T47D (cell line): Measurements from ENCODE around the gene NEMF.
A peak's percentile ranks its signal among the peaks of the same experiment; 100 is the strongest.
"Not testable (repeated sequence)": the region's sequence is repeated elsewhere in the genome, so short reads cannot be mapped to it uniquely, and the experiment has no call there.

ENCODE experiments used
- DNase-seq, 2 experiments: peaks; one replicate each; pipeline versions ENCODE4 v3.0.0 to v3.0.0-alpha.2; 2011 to 2012; ENCODE audit warnings: low read depth in 1 of 2, low spot score in 1 of 2
- JUND ChIP-seq: IDR thresholded peaks from 2 replicates; pipeline ENCODE4 v1.6.1; 2012; ENCODE audit warnings: low read depth
- in situ Hi-C: cut with HindIII; loops from 2 replicates; pipeline ENCODE4 v1.10.0; 2016; ENCODE audit warnings: low sequenced_read_pairs, low pct_unique_long_range_greater_than_20kb

NEMF gene

DNA sequence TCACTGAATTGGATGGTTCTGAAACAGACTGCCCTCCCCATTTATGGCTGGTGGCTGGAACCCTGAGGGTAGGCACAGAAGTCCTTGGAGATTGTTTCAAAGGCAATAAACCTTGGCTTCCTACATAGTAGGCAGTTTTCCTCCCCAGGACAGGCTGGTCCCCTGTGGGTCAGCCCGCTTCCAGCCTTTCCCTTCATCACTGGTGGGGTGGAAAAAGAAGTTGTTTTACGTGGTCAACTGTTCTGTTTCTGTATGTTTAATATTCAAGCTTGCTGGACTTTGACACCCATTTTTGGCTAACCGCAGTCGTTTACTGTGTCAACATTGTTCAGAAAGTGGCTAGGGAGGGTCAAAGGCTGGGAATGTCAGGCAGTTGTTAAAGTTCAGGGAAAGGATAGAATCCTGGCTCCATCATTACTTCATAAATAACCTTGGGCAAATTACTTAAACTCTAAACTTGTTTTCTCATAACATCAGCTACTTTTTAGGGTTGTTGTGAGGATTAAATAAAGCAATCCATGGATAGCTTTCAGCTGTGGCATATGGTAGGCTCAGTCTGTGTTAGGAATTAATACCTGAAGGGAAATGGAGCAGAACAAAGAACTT lies 82.3 kb downstream of the NEMF start:
- in situ Hi-C loops = no loop called here
- 0 out of 2 replicates have a peak, but pooled peaks have one; percentile 22 for TF ChIP-seq JUND
- DNase-seq = peak; percentile 37 to 94

DNA sequence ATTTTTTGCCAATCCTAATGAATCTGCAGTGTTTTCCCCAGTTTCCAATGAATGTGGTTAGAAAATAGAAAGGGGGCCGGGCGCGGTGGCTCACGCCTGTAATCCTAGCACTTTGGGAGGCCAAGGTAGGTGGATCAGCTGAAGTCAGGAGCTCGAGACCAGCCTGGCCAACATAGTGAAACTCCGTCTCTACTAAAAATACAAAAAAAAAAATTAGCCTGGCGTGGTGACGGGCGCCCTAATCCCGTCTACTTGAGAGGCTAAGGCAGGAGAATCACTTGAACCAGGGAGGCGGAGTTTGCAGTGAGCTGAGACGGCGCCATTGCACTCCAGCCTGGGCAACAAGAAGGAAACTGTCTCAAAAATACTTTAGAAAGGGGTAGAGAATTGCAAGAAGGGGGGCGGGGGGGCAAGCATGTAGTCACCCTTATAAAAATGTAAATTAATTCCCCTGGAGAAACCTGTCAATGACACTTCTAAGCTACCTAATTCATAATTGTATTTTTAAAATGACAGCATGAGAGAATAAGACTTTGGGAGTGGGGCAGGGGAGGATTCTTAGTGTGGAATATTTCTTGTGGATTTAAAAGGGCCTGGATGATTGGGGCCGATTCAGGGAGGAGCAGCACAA lies 82.9 kb downstream of the NEMF start:
- in situ Hi-C loops = no loop called here
- TF ChIP-seq JUND = no peak
- DNase-seq = no peak

DNA sequence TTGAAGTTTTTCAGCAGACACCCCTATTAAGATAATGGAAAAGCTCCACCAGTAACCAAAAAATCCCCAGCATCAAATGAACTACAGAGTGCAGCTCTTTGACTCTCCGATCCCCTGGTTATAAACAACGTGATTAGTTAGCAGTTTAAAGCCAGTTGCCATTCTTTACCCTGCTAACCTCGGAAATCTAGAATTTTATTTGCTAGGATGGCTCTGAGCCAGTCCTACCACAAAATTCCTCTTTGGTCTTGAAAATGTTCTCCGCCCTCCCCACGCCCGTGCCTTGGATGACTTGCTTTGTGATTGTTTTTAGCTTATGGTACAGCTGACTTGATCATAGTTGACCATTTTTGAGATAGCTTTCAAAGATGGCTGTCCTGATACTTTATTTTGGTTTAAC lies 83.4 kb downstream of the NEMF start:
- in situ Hi-C loops = no loop called here
- DNase-seq = peak in 1 of 2 experiments; percentile 38
- TF ChIP-seq JUND = no peak

DNA sequence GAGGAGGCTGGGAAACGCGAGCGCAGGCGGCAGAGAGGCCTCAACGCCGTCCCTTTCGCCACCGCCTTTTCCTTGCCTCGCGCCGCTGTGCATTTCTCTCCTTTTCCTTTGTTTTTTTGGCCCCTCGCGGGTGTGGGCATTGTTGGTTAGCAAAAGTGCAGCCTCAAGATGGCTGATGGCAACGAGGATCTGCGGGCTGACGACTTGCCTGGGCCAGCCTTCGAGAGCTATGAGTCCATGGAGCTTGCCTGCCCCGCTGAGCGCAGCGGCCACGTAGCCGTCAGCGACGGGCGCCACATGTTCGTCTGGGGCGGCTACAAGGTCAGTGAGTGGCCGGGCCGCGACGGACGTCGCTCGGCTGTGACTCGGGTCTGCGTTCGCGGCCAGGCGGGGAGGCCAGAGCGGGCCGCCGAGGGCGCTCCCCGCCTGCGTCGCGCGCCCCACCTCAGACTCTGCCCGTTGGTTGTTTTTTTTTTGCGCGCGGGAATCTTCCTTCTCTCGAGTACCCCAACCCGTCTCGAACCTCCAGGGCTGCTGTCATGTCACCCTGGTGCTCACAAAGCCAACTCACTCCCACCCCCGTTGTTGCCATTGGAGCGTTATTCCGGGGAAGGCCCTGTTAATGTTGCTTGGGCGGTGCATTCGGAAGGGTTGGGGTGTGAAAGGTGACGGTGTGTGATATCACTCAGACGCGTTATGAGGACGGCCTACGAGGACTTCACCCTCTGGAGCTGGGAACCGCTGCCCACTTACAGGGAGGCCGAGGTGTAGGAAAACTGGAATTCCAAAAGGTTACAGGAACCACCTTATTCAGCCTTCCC lies 84.1 kb downstream of the NEMF start:
- no peak for TF ChIP-seq JUND
- in situ Hi-C loops = no loop called here
- DNase-seq = peak in 1 of 2 experiments; percentile 60

DNA sequence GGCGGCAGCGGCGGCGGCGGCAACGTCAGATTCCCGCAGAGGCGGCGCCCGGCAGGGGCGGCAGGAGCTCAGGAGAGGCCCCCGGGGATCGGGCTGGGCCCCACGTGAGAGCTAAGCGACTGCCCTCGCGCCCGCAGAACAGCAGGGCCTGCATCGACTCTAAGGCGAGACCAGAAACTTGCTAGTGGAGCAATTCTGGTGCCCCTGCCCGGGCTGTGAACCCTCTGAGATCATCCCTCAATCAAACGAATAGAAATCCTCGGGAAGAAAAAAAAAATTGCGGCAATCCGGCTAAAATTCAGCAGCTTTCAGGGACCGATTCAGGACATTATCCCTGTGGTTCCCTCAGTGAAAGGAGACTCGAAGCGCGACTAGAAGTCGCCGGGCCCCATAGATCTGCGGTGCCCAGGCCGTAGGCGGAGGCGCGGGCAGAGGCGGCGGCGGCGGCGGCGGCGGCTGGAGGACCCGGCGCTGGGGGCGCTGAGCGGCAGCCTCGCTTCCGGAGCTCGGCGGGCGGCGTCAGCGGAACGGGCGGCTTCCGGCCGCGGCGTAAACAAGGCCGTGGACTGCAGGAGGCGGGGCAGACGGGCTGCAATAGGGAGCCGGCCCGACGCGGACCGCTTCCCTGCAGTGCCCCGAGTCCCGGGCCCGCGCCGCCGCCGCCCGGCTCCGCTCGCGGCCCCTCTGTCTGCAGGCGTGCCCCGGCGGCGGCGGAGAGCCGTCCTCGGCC lies 84.9 kb downstream of the NEMF start, which contains the start of gene KLHDC2:
Gene KLHDC2, plus strand, starts transcription at position 583 of the 730 bp plus-strand sequence. CDS start 316 bp downstream, outside the sequence.
- peak; percentile 76 to 93 for DNase-seq
- TF ChIP-seq JUND = no peak
- in situ Hi-C loops = no loop called here

DNA sequence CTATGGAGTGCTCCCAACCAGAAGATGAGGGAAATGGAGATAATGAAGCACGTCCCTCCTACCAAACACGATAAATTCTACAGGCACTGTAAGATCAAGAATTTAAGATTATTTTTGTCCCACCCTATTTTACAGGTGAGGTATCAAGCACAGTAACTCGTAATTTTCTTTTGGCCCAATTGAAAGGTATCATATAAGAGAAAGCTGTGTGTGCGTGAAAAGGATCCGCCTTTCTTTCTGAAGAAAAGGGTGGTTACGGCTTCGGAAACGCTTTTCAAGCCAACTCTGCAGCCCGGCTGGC lies 85.4 kb downstream of the NEMF start:
- no peak for TF ChIP-seq JUND
- in situ Hi-C loops = no loop called here
- no peak for DNase-seq

DNA sequence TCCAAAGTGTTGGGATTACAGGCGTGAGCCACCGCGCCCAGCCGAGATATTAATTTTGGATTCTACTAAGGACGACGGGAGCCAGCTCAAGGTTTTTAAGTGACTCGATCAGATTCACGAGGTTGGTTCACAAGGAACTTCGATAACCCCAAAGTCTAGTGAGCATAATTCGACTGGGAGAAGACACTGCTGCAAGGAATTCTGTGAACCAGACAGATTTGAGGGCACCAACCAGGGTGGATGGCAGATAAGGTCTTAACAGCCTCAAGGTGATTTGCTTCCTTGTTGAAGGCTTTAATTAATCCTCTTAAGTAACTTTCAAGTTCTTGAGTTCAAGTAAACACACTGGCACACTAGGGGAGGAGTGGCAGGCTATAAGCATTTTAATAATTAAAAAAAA lies 85.7 kb downstream of the NEMF start:
- in situ Hi-C loops = no loop called here
- TF ChIP-seq JUND = no peak
- peak; percentile 23 to 66 for DNase-seq

DNA sequence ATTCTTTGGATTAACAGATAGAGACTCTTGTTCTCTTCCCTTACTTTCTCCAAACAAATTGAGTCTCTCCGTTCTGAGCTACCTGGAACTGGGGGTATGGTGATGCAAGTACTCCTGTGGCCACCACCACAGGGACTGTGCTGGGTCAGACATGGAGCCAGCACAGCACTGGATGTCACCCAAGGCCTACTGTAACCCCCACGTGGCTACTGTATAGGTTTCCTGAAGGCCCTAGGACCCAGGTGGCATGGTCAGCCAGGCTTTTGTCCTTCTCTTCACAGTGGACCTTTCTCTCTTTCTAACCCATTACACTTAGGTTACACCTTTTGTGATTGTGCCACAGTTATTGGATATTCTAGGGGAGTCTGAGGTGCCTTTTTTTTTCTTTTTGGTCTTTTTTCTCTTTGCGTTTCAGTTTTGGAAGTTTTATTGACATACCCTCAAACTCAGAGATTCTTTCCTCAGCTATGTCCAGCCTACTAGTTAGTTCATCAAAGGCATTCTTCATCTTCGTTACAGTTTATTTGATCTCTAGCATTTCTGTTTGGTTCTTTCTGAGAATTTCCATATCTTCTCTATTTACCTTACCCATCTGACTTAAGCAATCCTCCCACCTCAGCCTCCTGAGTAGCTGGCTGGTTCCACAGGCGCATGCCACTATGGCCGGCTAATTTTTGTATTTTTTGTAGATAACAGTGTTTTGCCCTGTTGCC lies 90.6 kb downstream of the NEMF start:
- no peak for TF ChIP-seq JUND
- in situ Hi-C loops = no loop called here
- DNase-seq = no peak

DNA sequence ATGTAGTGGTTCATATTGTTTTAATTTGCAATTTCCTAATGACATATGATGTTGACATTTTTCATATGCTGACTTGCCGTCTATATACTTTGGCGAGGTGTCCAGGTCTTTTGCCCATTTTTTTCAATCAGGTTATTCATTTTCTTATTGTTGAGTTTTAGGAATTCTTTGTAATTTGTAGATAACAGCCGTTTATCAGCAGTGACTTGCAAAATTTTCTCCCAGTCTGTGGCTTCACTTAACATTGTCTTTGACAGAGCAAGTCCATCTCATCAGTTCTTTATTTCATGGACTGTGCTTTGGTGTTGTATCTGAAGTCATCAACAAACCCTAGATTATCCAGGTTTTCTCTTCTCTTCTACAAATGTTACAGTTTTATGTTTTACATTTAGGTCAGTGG lies 97.2 kb downstream of the NEMF start:
- in situ Hi-C loops = no loop called here
- no peak for DNase-seq
- no peak for TF ChIP-seq JUND

DNA sequence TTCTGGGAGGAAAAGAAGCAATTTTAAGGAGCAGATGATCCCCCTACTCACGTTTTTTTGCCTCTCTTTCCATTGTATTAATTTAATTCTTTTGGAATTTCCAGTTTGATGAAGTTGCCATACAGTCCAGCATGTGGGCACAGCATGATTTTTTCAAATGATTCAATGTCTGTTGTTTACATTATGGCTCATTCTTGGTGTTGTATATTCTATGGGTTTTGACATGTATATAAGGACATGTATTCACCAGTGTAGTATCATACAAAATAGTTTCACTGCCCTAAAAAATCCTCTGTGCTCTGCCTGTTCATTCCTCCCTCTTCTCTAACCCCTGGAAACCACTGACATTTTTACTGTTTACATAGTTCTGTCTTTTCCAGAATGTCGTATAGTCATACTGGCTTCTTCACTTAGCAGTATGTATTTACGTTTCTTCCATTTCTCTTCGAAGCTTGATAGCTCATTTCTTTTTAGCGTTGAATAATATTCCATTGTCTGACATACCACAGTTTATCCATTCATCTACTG lies 98.0 kb downstream of the NEMF start:
- no peak for TF ChIP-seq JUND
- in situ Hi-C loops = no loop called here

DNA sequence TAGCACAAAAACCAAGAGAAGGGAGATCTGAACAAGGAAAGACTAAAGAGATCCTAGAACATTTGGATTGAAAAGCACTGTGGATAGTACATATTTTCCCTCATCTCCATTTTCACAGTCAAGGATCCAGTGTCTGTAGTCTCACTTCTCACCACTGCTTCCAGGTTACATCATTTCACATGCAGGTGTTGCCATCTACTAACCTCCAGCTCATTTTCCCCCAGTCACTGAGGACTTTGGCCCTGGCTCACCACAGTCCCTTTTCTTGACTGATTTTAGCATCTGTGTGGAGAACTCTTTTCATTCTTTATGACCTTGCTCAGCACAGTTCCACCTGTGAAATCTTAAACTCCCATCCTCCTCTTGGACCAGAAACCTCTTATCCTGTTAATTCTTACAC lies 106.1 kb downstream of the NEMF start:
- DNase-seq, in situ Hi-C loops: not testable (repeated sequence)

More for the DNA sequence above, 98.0 kb downstream of the NEMF start:
- no peak for DNase-seq

DNA sequence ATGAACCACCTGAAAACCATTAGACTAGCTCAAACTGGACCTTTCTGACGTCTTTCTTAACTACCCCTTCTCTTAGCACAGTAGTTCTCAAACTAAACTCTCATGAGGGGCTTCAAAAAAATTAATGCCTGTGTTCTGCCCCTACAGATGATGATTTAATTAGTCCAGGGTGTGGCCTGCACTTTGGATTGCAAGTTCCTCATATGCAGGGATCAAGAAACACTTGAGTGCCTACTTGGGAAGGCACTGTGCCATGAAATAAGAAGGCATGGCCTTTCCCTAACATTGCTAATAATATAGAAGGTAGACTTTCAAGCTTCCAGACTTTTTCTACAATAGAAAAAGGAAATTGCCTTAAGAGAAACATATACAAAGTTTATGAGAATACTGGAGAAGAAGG lies 107.4 kb downstream of the NEMF start:
- in situ Hi-C loops = no loop called here
- no peak for TF ChIP-seq JUND
- DNase-seq = no peak

DNA sequence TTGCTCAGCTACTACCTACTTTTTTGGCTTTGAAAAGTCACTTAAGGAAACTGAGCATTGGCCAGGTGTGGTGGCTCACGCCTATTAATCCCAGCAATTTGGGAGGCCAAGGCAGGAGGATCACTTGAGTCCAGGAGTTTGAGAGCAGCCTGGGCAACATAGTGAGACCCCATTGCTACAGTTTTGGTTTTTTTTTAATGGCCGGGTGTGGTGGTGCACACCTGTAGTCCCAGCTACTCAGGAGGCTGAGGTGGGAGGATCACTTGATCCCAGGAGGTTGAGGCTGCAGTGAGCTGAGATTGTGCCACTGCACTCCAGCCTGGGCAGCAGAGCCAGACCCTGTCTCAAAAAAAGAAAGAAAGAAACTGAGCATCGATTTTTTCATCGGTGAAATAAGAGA lies 116.9 kb downstream of the NEMF start:
- DNase-seq, in situ Hi-C loops: not testable (repeated sequence)
